ENCODE data around the gene SGCG.
"Not testable (repeated sequence)": the region's sequence is repeated elsewhere in the genome, so short reads cannot be mapped to it uniquely, and the experiment has no call there.

SGCG gene

GRCh38 chr13:23235994-23236393 lies 55.2 kb downstream of the SGCG start:
- no peaks in the 10 kb centered on the region for H4K20me1 ChIP-seq (ENCODE audit: control insufficient read depth, insufficient read depth, low read depth, low read length)
- no peak for TF ChIP-seq CTCF (IDR thresholded peaks at IDR 0.05; ENCODE audit: low read depth, low read length, poor library complexity, severe bottlenecking)
- TF ChIP-seq EZH2phosphoT487 (IDR thresholded peaks at IDR 0.05; ENCODE audit: borderline replicate concordance, low read length): no peak

GRCh38 chr13:23243066-23243465 lies 62.3 kb downstream of the SGCG start:
- Histone ChIP-seq H3K79me2 (ENCODE audit: control insufficient read depth, low read length) (no peaks in the 10 kb centered on the region), H3K27ac (ENCODE audit: low read depth, low read length) (no peak overlapping the region), H3K9me3 (ENCODE audit: control insufficient read depth, insufficient read depth, low read length) (no peaks in the 10 kb centered on the region), H3F3A (ENCODE audit: control insufficient read depth, insufficient read depth) (no peaks in the 10 kb centered on the region), H3K4me2 (ENCODE audit: low read length) (no peak overlapping the region), H3K27me3 (ENCODE audit: control insufficient read depth, low read length) (no peaks in the 10 kb centered on the region), H3K36me3 (ENCODE audit: control insufficient read depth, low read length) (no peaks in the 10 kb centered on the region), H3K4me3 (ENCODE audit: low read length) (no peak overlapping the region), H4K20me1 (ENCODE audit: control insufficient read depth, insufficient read depth, low read depth, low read length) (no peaks in the 10 kb centered on the region), H3K9me2 (replicated peaks; ENCODE audit: control insufficient read depth, low read length) (no peaks in the 10 kb centered on the region), H3K4me1 (ENCODE audit: control insufficient read depth, low read length) (no peaks in the 10 kb centered on the region)
- no peak for TF ChIP-seq CTCF (IDR thresholded peaks at IDR 0.05; ENCODE audit: low read depth, low read length, poor library complexity, severe bottlenecking)
- no peak for TF ChIP-seq EZH2phosphoT487 (IDR thresholded peaks at IDR 0.05; ENCODE audit: borderline replicate concordance, low read length)

More at GRCh38 chr13:23235994-23236393, 55.2 kb downstream of the SGCG start:
- Histone ChIP-seq H3K9me3 (ENCODE audit: control insufficient read depth, insufficient read depth, low read length) (no peaks in the 10 kb centered on the region), H3F3A (ENCODE audit: control insufficient read depth, insufficient read depth) (no peaks in the 10 kb centered on the region), H3K4me3 (ENCODE audit: low read length) (no peak overlapping the region), H3K27me3 (ENCODE audit: control insufficient read depth, low read length) (no peaks in the 10 kb centered on the region), H3K27ac (ENCODE audit: low read depth, low read length) (no peak overlapping the region), H3K4me1 (ENCODE audit: control insufficient read depth, low read length) (no peaks in the 10 kb centered on the region), H3K4me2 (ENCODE audit: low read length) (no peak overlapping the region), H3K36me3 (ENCODE audit: control insufficient read depth, low read length) (no peaks in the 10 kb centered on the region), H3K9me2 (replicated peaks; ENCODE audit: control insufficient read depth, low read length) (no peaks in the 10 kb centered on the region), H3K79me2 (ENCODE audit: control insufficient read depth, low read length) (no peaks in the 10 kb centered on the region)

- H3F3A ChIP-seq (ENCODE audit: control insufficient read depth, insufficient read depth); H3K27ac ChIP-seq (ENCODE audit: low read depth, low read length); H3K79me2 ChIP-seq (ENCODE audit: control insufficient read depth, low read length); H3K9me2 ChIP-seq (replicated peaks; ENCODE audit: control insufficient read depth, low read length); H3K27me3 ChIP-seq (ENCODE audit: control insufficient read depth, low read length); H3K9me3 ChIP-seq (ENCODE audit: control insufficient read depth, insufficient read depth, low read length); H3K4me2 ChIP-seq (ENCODE audit: low read length); H3K36me3 ChIP-seq (ENCODE audit: control insufficient read depth, low read length); H4K20me1 ChIP-seq (ENCODE audit: control insufficient read depth, insufficient read depth, low read depth, low read length); H3K4me1 ChIP-seq (ENCODE audit: control insufficient read depth, low read length); H3K4me3 ChIP-seq (ENCODE audit: low read length): not testable (repeated sequence)
Observed at GRCh38 chr13:23248410-23248809, 67.6 kb downstream of the SGCG start.

GRCh38 chr13:23254506-23254905 lies 73.7 kb downstream of the SGCG start:
- Histone ChIP-seq H3F3A (ENCODE audit: control insufficient read depth, insufficient read depth) (no peaks in the 10 kb centered on the region), H3K9me2 (replicated peaks; ENCODE audit: control insufficient read depth, low read length) (no peaks in the 10 kb centered on the region), H4K20me1 (ENCODE audit: control insufficient read depth, insufficient read depth, low read depth, low read length) (no peaks in the 10 kb centered on the region), H3K4me2 (ENCODE audit: low read length) (no peak overlapping the region), H3K9me3 (ENCODE audit: control insufficient read depth, insufficient read depth, low read length) (no peaks in the 10 kb centered on the region), H3K36me3 (ENCODE audit: control insufficient read depth, low read length) (no peaks in the 10 kb centered on the region), H3K27me3 (ENCODE audit: control insufficient read depth, low read length) (no peaks in the 10 kb centered on the region), H3K4me1 (ENCODE audit: control insufficient read depth, low read length) (no peaks in the 10 kb centered on the region), H3K79me2 (ENCODE audit: control insufficient read depth, low read length) (no peaks in the 10 kb centered on the region), H3K27ac (ENCODE audit: low read depth, low read length) (no peak overlapping the region), H3K4me3 (ENCODE audit: low read length) (no peak overlapping the region)
- TF ChIP-seq EZH2phosphoT487 (IDR thresholded peaks at IDR 0.05; ENCODE audit: borderline replicate concordance, low read length) (no peak), CTCF (IDR thresholded peaks at IDR 0.05; ENCODE audit: low read depth, low read length, poor library complexity, severe bottlenecking) (no peak)

All from DOHH2 (cell line).